WI38 (cell line): ENCODE results near the gene ZNF423.

Source experiments
- H3K4me3 ChIP-seq: 2 replicates; pipeline ENCODE4 v1.5.1; 2011; ENCODE audit warnings: low read depth, mild to moderate bottlenecking, control low read depth, low read length
- CTCF ChIP-seq: IDR thresholded peaks from 2 replicates; pipeline ENCODE4 v1.5.1; 2012; ENCODE audit warnings: low read depth, mild to moderate bottlenecking, control low read depth, low read length

The ZNF423 gene

GRCh38 chr16:49588026-49588425, 267.9 kb downstream of the ZNF423 start:
- no peak for TF ChIP-seq CTCF
- H3K4me3 ChIP-seq, result no peak overlapping the region

DNA sequence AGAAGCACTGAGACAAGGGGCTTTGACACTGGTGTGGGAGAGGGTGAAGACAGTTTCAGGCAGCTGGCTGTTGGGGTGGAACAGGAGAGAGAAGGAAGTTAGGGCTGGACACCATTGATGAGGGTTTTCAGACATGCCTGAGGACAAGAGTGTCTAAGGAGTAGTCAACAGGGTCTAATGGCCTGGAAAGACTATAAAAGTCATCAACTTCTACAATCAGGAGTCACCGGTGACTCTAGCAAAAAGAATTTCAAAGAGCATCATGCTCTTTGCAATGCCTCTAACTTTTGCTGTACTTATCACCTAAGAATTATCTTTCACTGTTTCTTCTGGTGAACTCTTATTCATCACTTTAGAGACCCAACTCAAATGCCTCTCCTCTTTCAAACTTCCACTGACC, 268.4 kb downstream of the ZNF423 start:
- TF ChIP-seq CTCF, result no peak
- no peak overlapping the region for H3K4me3 ChIP-seq

DNA sequence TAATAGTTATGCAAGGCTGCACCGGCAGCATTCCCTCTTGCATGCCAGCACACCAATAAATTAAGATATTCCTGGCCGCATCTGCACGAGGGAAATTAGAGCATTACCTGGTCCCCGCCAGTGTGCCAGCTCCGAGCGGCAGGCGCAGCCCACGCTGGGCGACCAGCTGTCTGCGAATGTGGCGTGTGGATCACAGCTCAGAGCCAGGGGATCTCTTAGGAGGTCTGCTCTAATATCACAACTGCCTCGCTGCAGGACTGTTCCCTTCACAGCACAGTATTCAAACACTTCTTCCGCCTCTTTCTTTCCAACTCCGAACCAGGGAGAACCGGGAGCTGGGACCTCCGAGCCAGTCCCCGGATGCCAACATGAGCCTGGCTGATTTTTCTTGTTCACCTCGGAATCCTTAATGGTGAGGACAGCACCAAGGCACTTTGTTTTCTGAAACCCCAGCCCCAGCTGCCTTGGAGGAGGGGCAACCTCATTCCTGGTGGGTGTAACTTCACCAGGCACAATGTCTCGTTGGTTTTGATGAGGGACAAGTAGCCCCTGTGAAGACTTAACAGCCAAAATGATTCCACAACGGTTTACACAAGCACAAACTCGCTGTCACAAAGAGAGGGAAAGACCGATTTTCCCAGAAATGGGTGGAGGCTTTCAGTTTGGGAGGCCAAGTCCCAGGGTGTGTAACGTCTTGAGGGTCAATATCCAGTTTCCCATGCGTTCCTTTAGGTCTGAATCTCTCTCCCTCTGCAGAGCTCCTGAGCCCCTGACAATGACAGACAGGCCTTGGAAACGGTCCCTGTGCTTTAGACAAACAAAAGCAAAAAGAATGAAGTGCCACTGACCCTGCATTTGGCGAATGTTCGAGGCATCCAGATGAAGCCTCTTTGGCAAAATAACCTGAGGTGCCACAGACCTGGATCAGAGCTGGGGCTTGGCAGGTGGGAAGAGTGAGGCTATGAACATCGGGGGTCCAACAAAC, 269.2 kb downstream of the ZNF423 start:
- H3K4me3 ChIP-seq, result no peak overlapping the region
- TF ChIP-seq CTCF, result no peak

- no peak overlapping the region for H3K4me3 ChIP-seq
- no peak for TF ChIP-seq CTCF
Observed at GRCh38 chr16:49585143-49585832, 270.6 kb downstream of the ZNF423 start.

- no peak overlapping the region for H3K4me3 ChIP-seq
- no peak for TF ChIP-seq CTCF
Observed at GRCh38 chr16:49583911-49584310, 272.0 kb downstream of the ZNF423 start.

DNA sequence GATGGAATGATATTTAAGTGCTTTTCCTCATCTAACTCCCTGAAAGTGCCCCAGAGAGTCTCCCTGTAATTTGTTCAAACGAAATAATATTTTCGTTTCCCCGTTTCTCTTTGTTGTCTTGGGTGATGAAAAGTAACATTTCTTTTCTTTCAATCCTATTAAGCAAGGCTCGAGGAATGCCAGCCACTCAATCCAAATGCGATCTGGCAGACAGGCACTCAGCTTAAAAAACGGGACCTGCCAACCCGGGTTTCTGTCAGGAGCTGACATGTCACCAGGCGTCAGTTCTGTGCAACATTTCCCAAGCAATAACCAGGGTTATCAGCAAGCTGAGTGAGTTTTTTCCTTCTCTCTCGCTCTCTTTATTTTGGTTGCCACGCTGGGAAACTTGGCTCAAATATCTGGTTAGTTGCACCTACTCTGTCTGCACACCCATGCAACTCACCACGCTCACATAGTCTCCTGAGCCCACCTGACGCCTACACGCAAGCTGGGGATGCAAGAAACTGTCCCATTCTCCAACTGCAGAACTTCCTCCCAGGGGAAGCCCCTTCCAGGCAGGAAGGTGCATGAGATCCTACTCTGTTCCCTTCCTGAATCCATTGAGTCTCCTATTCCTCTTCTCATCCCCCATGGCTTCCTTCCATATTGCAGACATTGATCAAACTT, 274.1 kb downstream of the ZNF423 start:
- no peak for TF ChIP-seq CTCF
- H3K4me3 ChIP-seq, result no peak overlapping the region
